Neutrophil (primary cell): Measurements from ENCODE around the gene PRKN.

Experiments
- H3K27ac ChIP-seq: fragments of 200-600 bp; sonication (generic); 2 replicates; pipeline ENCODE4 v1.5.1; 2016; ENCODE audit warnings: mild to moderate bottlenecking, moderate library complexity
- H3K27me3 ChIP-seq: fragments of 200-600 bp; sonication (generic); 2 replicates; pipeline ENCODE4 v1.6.0; 2016; ENCODE audit warnings: mild to moderate bottlenecking
- H3K36me3 ChIP-seq: fragments of 200-600 bp; sonication (generic); 2 replicates; pipeline ENCODE4 v1.5.1; 2017
- H3K4me1 ChIP-seq, 2 experiments: fragments of 200-600 bp in 1 of 2; sonication (generic) in 1 of 2; 1 replicate in 1 of 2; 2 replicates in 1 of 2; pipeline versions ENCODE4 v1.5.1 to v1.6.1; 2013 to 2016; ENCODE audit warnings: low read depth in 1 of 2, low read length in 1 of 2, mild to moderate bottlenecking in 1 of 2, moderate library complexity in 1 of 2; ENCODE audit not compliant: control insufficient read depth in 1 of 2, insufficient read depth in 1 of 2
- H3K4me3 ChIP-seq, 2 experiments: fragments of 200-600 bp in 1 of 2; sonication (generic) in 1 of 2; 1 replicate in 1 of 2; 2 replicates in 1 of 2; pipeline ENCODE4 v1.5.1; 2013 to 2016; ENCODE audit warnings: low read depth in 1 of 2, low read length in 1 of 2, mild to moderate bottlenecking in 1 of 2, moderate library complexity in 1 of 2
- H3K9me3 ChIP-seq: fragments of 200-600 bp; sonication (generic); 2 replicates; pipeline ENCODE4 v1.5.1; 2016
- CTCF ChIP-seq: fragments of 200-600 bp; sonication (generic); IDR thresholded peaks from 2 replicates; pipeline ENCODE4 v1.5.1; 2016; ENCODE audit warnings: antibody characterized with exemption

The PRKN gene

GRCh38 chr6:162554531-162554930, 173.0 kb downstream of the PRKN start:
- H3K9me3 ChIP-seq, result no peaks in the 10 kb centered on the region
- H3K4me1 ChIP-seq, result no peaks in the 10 kb centered on the region
- no peak for TF ChIP-seq CTCF
- no peaks in the 10 kb centered on the region for H3K36me3 ChIP-seq
- no peak overlapping the region for H3K27ac ChIP-seq
- H3K27me3 ChIP-seq, result no peaks in the 10 kb centered on the region
- no peak overlapping the region for H3K4me3 ChIP-seq

GRCh38 chr6:162546905-162547304, 180.7 kb downstream of the PRKN start:
- Histone ChIP-seq H3K36me3 (no peaks in the 10 kb centered on the region), H3K27ac (no peak overlapping the region), H3K4me3 (no peak overlapping the region), H3K9me3 (no peaks in the 10 kb centered on the region), H3K4me1 (no peaks in the 10 kb centered on the region), H3K27me3 (no peaks in the 10 kb centered on the region)
- no peak for TF ChIP-seq CTCF

GRCh38 chr6:162543221-162543620, 184.3 kb downstream of the PRKN start:
- no peaks in the 10 kb centered on the region for H3K4me1 ChIP-seq
- TF ChIP-seq CTCF, result no peak
- H3K27me3 ChIP-seq, result no peaks in the 10 kb centered on the region
- H3K9me3 ChIP-seq, result no peaks in the 10 kb centered on the region
- H3K4me3 ChIP-seq, result no peak overlapping the region
- no peak overlapping the region for H3K27ac ChIP-seq
- no peaks in the 10 kb centered on the region for H3K36me3 ChIP-seq

GRCh38 chr6:162541019-162541601, 186.5 kb downstream of the PRKN start:
- Histone ChIP-seq H3K27ac (no peak overlapping the region), H3K27me3 (no peaks in the 10 kb centered on the region), H3K4me1 (no peaks in the 10 kb centered on the region), H3K36me3 (no peaks in the 10 kb centered on the region), H3K9me3 (no peaks in the 10 kb centered on the region), H3K4me3 (no peak overlapping the region)
- no peak for TF ChIP-seq CTCF

GRCh38 chr6:162539321-162539720, 188.2 kb downstream of the PRKN start:
- no peak for TF ChIP-seq CTCF
- no peaks in the 10 kb centered on the region for H3K27me3 ChIP-seq
- no peak overlapping the region for H3K4me3 ChIP-seq
- H3K27ac ChIP-seq, result no peak overlapping the region
- no peaks in the 10 kb centered on the region for H3K4me1 ChIP-seq
- no peaks in the 10 kb centered on the region for H3K36me3 ChIP-seq
- no peaks in the 10 kb centered on the region for H3K9me3 ChIP-seq

GRCh38 chr6:162538643-162539064, 188.9 kb downstream of the PRKN start:
- no peaks in the 10 kb centered on the region for H3K4me1 ChIP-seq
- TF ChIP-seq CTCF, result no peak
- H3K27ac ChIP-seq, result no peak overlapping the region
- H3K4me3 ChIP-seq, result no peak overlapping the region
- H3K9me3 ChIP-seq, result no peaks in the 10 kb centered on the region
- H3K36me3 ChIP-seq, result no peaks in the 10 kb centered on the region
- H3K27me3 ChIP-seq, result no peaks in the 10 kb centered on the region
